Peyer's patch (tissue), 4 donors: Measurements from ENCODE around the gene VIPR1. TPM values are rescaled to one million over a fixed set of nuclear protein-coding genes. Genes with fewer than 3 reads are reported as not detected.
A peak's percentile ranks its signal among the peaks of the same experiment; 100 is the strongest.

Experiments
- DNase-seq, 3 donors: peaks; one replicate each; pipeline ENCODE4 v3.0.0-alpha.2; 2017 to 2019
- H3K27ac ChIP-seq, 4 donors: fragments of 200-600 bp; sonication (generic); one replicate each; pipeline ENCODE4 v1.5.1; 2016 to 2019
- H3K27me3 ChIP-seq, 2 donors: fragments of 200-600 bp; sonication (generic); one replicate each; pipeline ENCODE4 v1.5.1; 2019
- H3K36me3 ChIP-seq, 3 donors: fragments of 200-600 bp; sonication (generic); one replicate each; pipeline ENCODE4 v1.5.1; 2016 to 2019
- H3K4me1 ChIP-seq, 4 donors: fragments of 200-600 bp; sonication (generic); one replicate each; pipeline ENCODE4 v1.5.1; 2016 to 2019
- H3K4me3 ChIP-seq, 4 donors: fragments of 200-600 bp; sonication (generic); 1 replicate in 3 of 4; 2 replicates in 1 of 4; pipeline ENCODE4 v1.5.1; 2016 to 2019; ENCODE audit warnings: mild to moderate bottlenecking in 1 of 4
- H3K9me3 ChIP-seq, 4 donors: fragments of 200-600 bp; sonication (generic); one replicate each; pipeline ENCODE4 v1.5.1; 2016 to 2019; ENCODE audit warnings: mild to moderate bottlenecking in 1 of 4
- POLR2A ChIP-seq, 2 donors: fragments of 450-650 bp; IDR thresholded peaks; one replicate each; pipeline ENCODE4 v1.5.1; 2017; ENCODE audit warnings: antibody characterized with exemption in 2 of 2, mild to moderate bottlenecking in 2 of 2, moderate library complexity in 2 of 2
- total RNA-seq, 4 donors: library from RNA; depleted of rRNA; stranded (reverse); fragments of >200 nt; gene quantifications; one replicate each; pipeline ENCODE4 v1.1.0, GENCODE V29; 2016
- TF ChIP-seq, protein P1 (sequence below), 6 experiments: fragments of 450-650 bp in 4 of 6; fragments of 200-600 bp in 2 of 6; sonication (generic) in 1 of 6; IDR thresholded peaks; one replicate each; pipeline ENCODE4 v1.5.1; 2017 to 2019; ENCODE audit warnings: antibody characterized with exemption in 6 of 6, mild to moderate bottlenecking in 3 of 6, moderate library complexity in 1 of 6

Gene VIPR1
- total RNA-seq, 4 donors from 2014 or later: 52.8 to 320 (median 270) TPM

DNA sequence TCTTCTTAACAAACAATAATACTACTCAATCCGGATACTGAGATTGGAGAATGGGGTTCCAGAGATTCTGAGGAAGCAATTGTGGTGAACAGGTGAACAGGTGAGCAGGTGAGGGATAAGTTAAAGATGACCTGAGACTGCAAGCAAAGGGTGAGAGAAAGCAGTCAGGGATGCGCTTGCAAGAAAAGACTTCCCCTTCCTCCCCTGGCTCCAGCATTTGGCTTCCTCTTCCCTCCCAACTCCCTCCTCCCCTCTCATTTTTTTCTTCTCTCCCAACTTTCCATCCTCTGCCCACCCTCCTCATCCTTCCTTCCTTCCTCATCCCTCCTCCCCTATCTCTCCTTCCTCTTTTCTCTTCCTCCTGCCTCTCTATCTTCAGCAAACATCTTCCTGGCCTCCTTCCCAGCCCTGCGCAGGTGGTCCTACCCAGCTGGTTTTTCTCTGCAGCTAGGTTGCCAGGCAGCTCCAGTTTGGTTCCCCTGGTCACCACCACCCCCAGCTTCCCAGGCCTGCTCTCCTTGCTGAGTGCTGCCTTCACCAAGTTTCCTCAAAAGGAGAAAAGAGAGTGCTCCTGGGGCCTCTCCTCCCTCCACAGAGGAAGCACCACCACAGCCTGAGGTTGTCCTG, 10.4 kb upstream of the VIPR1 start:
- DNase-seq: peak in 1 of 3 donors; percentile 11
- Histone ChIP-seq H3K27me3 (no peaks in the 10 kb centered on the region), H3K36me3 (no peaks in the 10 kb centered on the region), H3K27ac (no peak overlapping the region), H3K4me1 (peaks cover 0 to 15% (median 2%) of the 10 kb centered on the region in 4 donors), H3K4me3 (no peak overlapping the region), H3K9me3 (no peaks in the 10 kb centered on the region)
- TF ChIP-seq POLR2A (IDR thresholded peaks at IDR 0.05): no peak
- TF ChIP-seq, protein P1, sequence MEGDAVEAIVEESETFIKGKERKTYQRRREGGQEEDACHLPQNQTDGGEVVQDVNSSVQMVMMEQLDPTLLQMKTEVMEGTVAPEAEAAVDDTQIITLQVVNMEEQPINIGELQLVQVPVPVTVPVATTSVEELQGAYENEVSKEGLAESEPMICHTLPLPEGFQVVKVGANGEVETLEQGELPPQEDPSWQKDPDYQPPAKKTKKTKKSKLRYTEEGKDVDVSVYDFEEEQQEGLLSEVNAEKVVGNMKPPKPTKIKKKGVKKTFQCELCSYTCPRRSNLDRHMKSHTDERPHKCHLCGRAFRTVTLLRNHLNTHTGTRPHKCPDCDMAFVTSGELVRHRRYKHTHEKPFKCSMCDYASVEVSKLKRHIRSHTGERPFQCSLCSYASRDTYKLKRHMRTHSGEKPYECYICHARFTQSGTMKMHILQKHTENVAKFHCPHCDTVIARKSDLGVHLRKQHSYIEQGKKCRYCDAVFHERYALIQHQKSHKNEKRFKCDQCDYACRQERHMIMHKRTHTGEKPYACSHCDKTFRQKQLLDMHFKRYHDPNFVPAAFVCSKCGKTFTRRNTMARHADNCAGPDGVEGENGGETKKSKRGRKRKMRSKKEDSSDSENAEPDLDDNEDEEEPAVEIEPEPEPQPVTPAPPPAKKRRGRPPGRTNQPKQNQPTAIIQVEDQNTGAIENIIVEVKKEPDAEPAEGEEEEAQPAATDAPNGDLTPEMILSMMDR (IDR thresholded peaks at IDR 0.05): no peak

DNA sequence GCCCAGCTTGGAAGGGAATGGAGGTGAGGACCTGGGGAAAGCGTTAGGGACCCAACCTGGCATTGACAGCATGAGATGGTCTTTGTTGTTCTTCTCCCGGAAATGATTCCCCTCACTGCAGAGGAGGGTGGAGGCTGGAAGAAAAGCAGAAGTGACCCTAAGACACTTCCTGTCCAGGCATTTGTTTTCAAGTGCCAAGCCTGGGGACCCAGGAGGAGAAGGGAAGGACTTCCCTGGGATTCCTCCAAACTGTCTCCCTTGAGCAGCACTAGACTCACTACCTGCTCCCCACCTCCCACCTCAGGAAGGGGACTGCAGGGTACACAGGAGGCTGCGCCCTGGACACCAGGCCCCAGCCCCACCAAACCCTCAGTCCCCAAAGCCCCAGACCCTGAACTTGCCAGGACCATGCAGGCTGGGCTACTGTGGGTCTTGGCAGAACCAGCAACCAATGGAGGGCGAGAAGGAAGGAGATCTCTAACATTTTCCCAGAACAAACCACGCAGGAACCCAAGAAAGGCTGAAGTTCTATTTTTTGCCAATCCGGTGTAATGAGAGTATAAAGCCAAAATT, 9.8 kb upstream of the VIPR1 start:
- H3K4me1 ChIP-seq: peaks cover 0 to 19% (median 2%) of the 10 kb centered on the region in 4 donors
- no peaks in the 10 kb centered on the region for H3K36me3 ChIP-seq
- no peaks in the 10 kb centered on the region for H3K9me3 ChIP-seq
- H3K27me3 ChIP-seq: no peaks in the 10 kb centered on the region
- H3K27ac ChIP-seq: no peak overlapping the region
- DNase-seq: peak in 1 of 3 donors; percentile 15
- TF ChIP-seq POLR2A (IDR thresholded peaks at IDR 0.05): no peak
- TF ChIP-seq, protein P1 (IDR thresholded peaks at IDR 0.05): no peak
- no peak overlapping the region for H3K4me3 ChIP-seq

DNA sequence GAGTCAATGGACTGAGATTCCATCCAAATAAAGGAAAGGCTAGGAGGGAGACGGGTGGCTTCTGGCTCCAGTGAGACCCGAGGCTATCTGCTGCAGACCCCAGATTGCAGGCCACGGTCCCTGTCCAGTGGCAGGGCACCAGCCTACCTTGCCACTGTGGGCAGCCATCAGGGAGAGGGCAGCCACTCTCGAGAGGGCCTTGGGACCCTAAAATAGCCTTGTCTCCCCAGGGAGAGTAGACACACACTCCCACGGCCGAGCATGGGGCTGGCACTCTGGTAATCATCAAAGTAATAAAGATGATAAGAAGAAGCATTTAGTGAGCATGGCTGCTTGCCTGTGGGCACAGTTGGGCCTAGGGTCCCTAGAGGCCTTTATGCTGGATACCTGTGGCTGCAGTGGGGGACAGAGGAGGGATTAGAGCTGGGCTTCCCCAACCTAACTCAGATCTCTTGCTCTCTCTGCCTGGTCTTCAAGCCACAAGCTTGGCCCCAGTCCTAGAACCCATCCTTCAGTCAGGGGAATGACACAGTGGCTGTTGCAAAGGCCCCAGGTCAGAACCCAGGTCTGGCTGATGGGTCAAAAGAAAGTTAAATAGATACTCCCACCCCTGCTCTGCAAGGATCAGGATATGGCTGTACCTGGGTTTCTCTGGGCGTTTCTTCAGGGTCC, 9.2 kb upstream of the VIPR1 start:
- no peaks in the 10 kb centered on the region for H3K36me3 ChIP-seq
- H3K27me3 ChIP-seq: no peaks in the 10 kb centered on the region
- H3K27ac ChIP-seq: no peak overlapping the region
- DNase-seq: peak in 1 of 3 donors; percentile 12
- H3K9me3 ChIP-seq: no peaks in the 10 kb centered on the region
- no peak overlapping the region for H3K4me3 ChIP-seq
- H3K4me1 ChIP-seq: peaks cover 0 to 19% (median 2%) of the 10 kb centered on the region in 4 donors
- TF ChIP-seq POLR2A (IDR thresholded peaks at IDR 0.05): no peak
- TF ChIP-seq, protein P1 (IDR thresholded peaks at IDR 0.05): no peak

DNA sequence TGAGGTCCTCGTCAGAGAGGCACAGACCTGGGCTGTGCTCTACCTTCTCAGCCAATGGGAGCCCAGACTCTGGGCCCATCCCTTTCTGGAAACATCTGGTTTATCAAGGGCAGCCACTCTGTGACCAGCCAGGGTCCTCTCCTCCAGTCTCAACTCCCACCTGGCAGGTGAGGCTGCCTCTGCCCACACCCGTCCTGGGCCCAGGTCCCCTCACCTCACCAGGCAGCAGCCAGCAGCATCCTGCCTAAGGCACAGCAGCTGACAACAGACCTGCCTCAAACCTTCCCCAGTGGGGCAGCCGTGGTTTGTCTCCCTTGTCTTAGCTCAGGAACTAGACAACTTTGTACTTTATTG, 8.7 kb upstream of the VIPR1 start:
- H3K27ac ChIP-seq: no peak overlapping the region

DNA sequence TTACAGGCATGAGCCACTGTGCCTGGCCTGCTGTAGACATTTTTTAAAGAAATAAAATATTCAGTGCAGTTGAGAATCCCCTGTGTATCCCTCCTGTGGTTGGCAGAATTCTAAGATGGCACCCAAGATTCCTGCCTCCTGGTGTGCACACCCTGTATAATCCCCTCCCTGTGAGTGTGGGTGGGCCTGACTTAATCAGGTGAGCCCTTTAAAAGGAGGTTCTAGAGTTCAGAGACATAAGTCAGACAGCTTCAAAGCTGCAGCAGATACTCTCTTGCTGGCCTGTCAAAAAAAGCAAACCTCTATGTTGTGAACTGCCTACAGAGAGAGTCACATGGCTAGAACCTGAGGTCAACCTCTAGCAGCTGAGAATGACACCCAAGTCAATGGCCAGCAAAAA, 7.0 kb upstream of the VIPR1 start:
- Histone ChIP-seq H3K27ac (no peak overlapping the region), H3K36me3 (no peaks in the 10 kb centered on the region), H3K27me3 (no peaks in the 10 kb centered on the region), H3K9me3 (no peaks in the 10 kb centered on the region), H3K4me3 (no peak overlapping the region), H3K4me1 (peaks cover 0 to 19% (median 2%) of the 10 kb centered on the region in 4 donors)
- TF ChIP-seq, protein P1 (IDR thresholded peaks at IDR 0.05): no peak
- TF ChIP-seq POLR2A (IDR thresholded peaks at IDR 0.05): no peak
- DNase-seq: peak in 1 of 3 donors; percentile 23

More for the DNA sequence above, 8.7 kb upstream of the VIPR1 start:
- H3K27me3 ChIP-seq: no peaks in the 10 kb centered on the region
- no peak overlapping the region for H3K4me3 ChIP-seq
- H3K9me3 ChIP-seq: no peaks in the 10 kb centered on the region
- H3K4me1 ChIP-seq: peaks cover 0 to 19% (median 2%) of the 10 kb centered on the region in 4 donors
- H3K36me3 ChIP-seq: no peaks in the 10 kb centered on the region
- no peak for DNase-seq
- TF ChIP-seq, protein P1 (IDR thresholded peaks at IDR 0.05): no peak
- no peak for TF ChIP-seq POLR2A (IDR thresholded peaks at IDR 0.05)
